Endothelial cell of umbilical vein (primary cell): ENCODE measurements around the gene DMD. TPM values are rescaled to one million over a fixed set of nuclear protein-coding genes. Genes with fewer than 3 reads are reported as not detected.

ENCODE experiments used
- BruUV-seq: library from RNA; stranded (reverse); fragments of 400-500 nt; replicated peaks from 2 replicates; lab custom pipeline; 2021; lab: Mats Ljungman, UMichigan
- CTCF ChIA-PET: fragments of 300-600, 350-600 bp; sonication (Branson Sonifier 250); formaldehyde crosslinking; loops from one replicate; lab custom pipeline; 2021; ENCODE audit warnings: antibody characterized with exemption, inconsistent platforms; lab: Charles Lee
- POLR2A ChIA-PET: fragments of 300-600, 350-600 bp; sonication (Branson Sonifier 250); formaldehyde crosslinking; loops from one replicate; lab custom pipeline; 2021; ENCODE audit warnings: antibody characterized with exemption, inconsistent platforms; lab: Charles Lee
- DNase-seq: peaks from one replicate; pipeline ENCODE4 v3.0.0-alpha.2; 2011; ENCODE audit warnings: low read depth, low spot score
- FAIRE-seq: peaks from 2 replicates; lab custom pipeline; 2011; peaks lifted over from hg19 to GRCh38; lab: Jason Lieb, UNC
- H2AFZ ChIP-seq: 2 replicates; pipeline ENCODE4 v1.6.0; 2012; ENCODE audit warnings: low read depth, low read length, control low read depth, inconsistent platforms
- H3K27ac ChIP-seq: 2 replicates; pipeline ENCODE4 v1.5.1; 2011; ENCODE audit warnings: low read depth, mild to moderate bottlenecking, control low read depth, low read length, moderate library complexity; ENCODE audit not compliant: insufficient read depth
- H3K27me3 ChIP-seq, 2 experiments: 2 replicates each; pipeline versions ENCODE4 v1.6.0 to v1.6.1; 2011; ENCODE audit warnings: low read length in 2 of 2, mixed read lengths in 1 of 2; ENCODE audit not compliant: control insufficient read depth in 2 of 2, insufficient read depth in 2 of 2
- H3K36me3 ChIP-seq, 2 experiments: 2 replicates in 1 of 2; 3 replicates in 1 of 2; pipeline ENCODE4 v1.5.1; 2011; ENCODE audit warnings: low read length in 2 of 2, mild to moderate bottlenecking in 1 of 2, moderate library complexity in 1 of 2; ENCODE audit not compliant: control insufficient read depth in 2 of 2, insufficient read depth in 2 of 2; ENCODE audit errors: extremely low read depth in 1 of 2
- H3K4me1 ChIP-seq: 3 replicates; pipeline ENCODE4 v1.5.1; 2011; ENCODE audit warnings: mild to moderate bottlenecking, low read length; ENCODE audit not compliant: control insufficient read depth, insufficient read depth; ENCODE audit errors: extremely low read depth
- H3K4me2 ChIP-seq: 2 replicates; pipeline ENCODE4 v1.6.1; 2011; ENCODE audit warnings: low read length, control low read depth, mixed read lengths; ENCODE audit not compliant: insufficient read depth
- H3K4me3 ChIP-seq, 3 experiments: fragments of 200-600 bp in 1 of 3; sonication (generic), shearing (Covaris generic) in 1 of 3; replicated peaks in 1 of 3; 2 replicates each; pipeline ENCODE4 v1.5.1; 2011 to 2016; ENCODE audit warnings: control low read depth in 3 of 3, low read length in 3 of 3, mild to moderate bottlenecking in 2 of 3, inconsistent platforms in 1 of 3, low read depth in 1 of 3, moderate library complexity in 1 of 3; ENCODE audit not compliant: insufficient read depth in 1 of 3
- H3K79me2 ChIP-seq: 2 replicates; pipeline ENCODE4 v1.6.0; 2012; ENCODE audit warnings: low read length, inconsistent platforms; ENCODE audit not compliant: control insufficient read depth, insufficient read depth
- H3K9ac ChIP-seq: replicated peaks from 2 replicates; pipeline ENCODE3; 2011; ENCODE audit warnings: low read length, control low read depth; ENCODE audit not compliant: insufficient read depth; ENCODE audit errors: extremely low read depth
- H3K9me1 ChIP-seq: replicated peaks from 3 replicates; pipeline ENCODE4 v1.6.0; 2011; ENCODE audit warnings: mild to moderate bottlenecking, low read length; ENCODE audit not compliant: control insufficient read depth, insufficient read depth; ENCODE audit errors: extremely low read depth
- H3K9me3 ChIP-seq: replicated peaks from 2 replicates; pipeline ENCODE4 v1.5.1; 2012; ENCODE audit warnings: low read length, inconsistent platforms; ENCODE audit not compliant: control insufficient read depth, insufficient read depth
- H4K20me1 ChIP-seq: replicated peaks from 2 replicates; pipeline ENCODE3; 2011; ENCODE audit warnings: mild to moderate bottlenecking, low read length; ENCODE audit not compliant: control insufficient read depth, insufficient read depth; ENCODE audit errors: extremely low read depth
- EZH2 ChIP-seq: IDR thresholded peaks from 2 replicates; pipeline ENCODE4 v1.6.1; 2012; ENCODE audit warnings: borderline replicate concordance, low read depth, mild to moderate bottlenecking, moderate library complexity, low read length, inconsistent platforms; ENCODE audit not compliant: severe bottlenecking
- FOS ChIP-seq: IDR thresholded peaks from 2 replicates; pipeline ENCODE4 v1.6.1; 2011; ENCODE audit warnings: mild to moderate bottlenecking, low read length, moderate library complexity, borderline replicate concordance; ENCODE audit not compliant: insufficient read depth
- JUN ChIP-seq: IDR thresholded peaks from 2 replicates; pipeline ENCODE4 v1.6.1; 2011; ENCODE audit warnings: borderline replicate concordance, low read depth; ENCODE audit not compliant: insufficient read length, insufficient read depth
- MAX ChIP-seq: IDR thresholded peaks from 2 replicates; pipeline ENCODE4 v1.6.1; 2011; ENCODE audit not compliant: insufficient read depth, insufficient read length
- MYC ChIP-seq: IDR thresholded peaks from one replicate; pipeline ENCODE4 v1.6.1; 2011; ENCODE audit warnings: mild to moderate bottlenecking, low read depth, low read length
- POLR2A ChIP-seq: IDR thresholded peaks from 2 replicates; pipeline ENCODE4 v1.6.1; 2012; ENCODE audit warnings: low read depth, mild to moderate bottlenecking, control low read depth, low read length
- POLR2AphosphoS5 ChIP-seq: IDR thresholded peaks from 2 replicates; pipeline ENCODE4 v1.6.1; 2012; ENCODE audit warnings: low read depth, mild to moderate bottlenecking, control low read depth, low read length, moderate library complexity; ENCODE audit not compliant: insufficient read depth
- dilution Hi-C: fragments of 300-500 bp; cut with MboI; formaldehyde crosslinking; loops from one replicate; pipeline ENCODE4 v1.15.0; 2019; ENCODE audit warnings: low sequenced_read_pairs; ENCODE audit not compliant: extremely low pct_ligation_motif_present
- intact Hi-C: fragments of 100-400 bp; cut with micrococcal nuclease; formaldehyde crosslinking; loops from one replicate; pipeline ENCODE4 v1.10.0; 2022
- polyA plus RNA-seq, 4 experiments: library from polyadenylated mRNA; depleted of rRNA in 3 of 4; stranded (reverse) in 3 of 4; unstranded in 1 of 4; fragments of >200 nt; gene quantifications; 2 replicates each; pipeline versions ENCODE4 v1.2.1 to v1.2.3, GENCODE V29; 2011 to 2012; ENCODE audit warnings: missing spikeins in 1 of 4
- total RNA-seq: library from RNA; stranded (reverse); gene quantifications from 2 replicates; pipeline ENCODE4 v1.2.3, GENCODE V29; 2021
- TF ChIP-seq, protein P1 (sequence below), 2 donors: IDR thresholded peaks; 1 replicate in 1 of 2; 2 replicates in 1 of 2; pipeline ENCODE4 v1.5.1; 2011; ENCODE audit warnings: low read length in 2 of 2, mild to moderate bottlenecking in 2 of 2, moderate library complexity in 2 of 2, control low read depth in 1 of 2, inconsistent platforms in 1 of 2, low read depth in 1 of 2; ENCODE audit not compliant: insufficient read depth in 1 of 2; ENCODE audit errors: extremely low read depth in 1 of 2

DMD gene
- total and polyA plus RNA-seq, 2 donors (not counting 3 experiments of a cell fraction or from before 2014, with no cell fraction given), result 7.3 to 9.0 TPM

DNA sequence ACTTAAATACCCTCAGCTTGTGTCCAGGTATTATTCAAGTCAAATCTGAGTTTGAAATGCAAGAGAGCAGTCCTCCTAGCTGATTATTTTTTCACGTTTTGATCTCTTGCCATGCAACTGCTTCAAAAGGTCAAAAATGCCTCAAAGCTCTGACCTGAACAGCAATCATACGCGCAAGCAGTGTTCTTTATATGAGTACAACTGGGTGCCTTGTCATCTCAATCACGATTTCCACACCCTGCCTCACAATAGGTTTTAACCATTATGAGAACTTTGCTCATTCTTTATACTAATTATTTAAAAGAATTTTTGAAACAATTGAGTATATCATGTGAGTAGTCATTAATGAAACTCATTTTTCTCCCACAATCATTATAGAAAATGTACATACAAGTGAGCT is 649.1 kb downstream of the DMD start:
- Histone ChIP-seq H3K9me3 (no peaks in the 10 kb centered on the region), H3K9ac (no peak overlapping the region), H3K27ac (no peak overlapping the region), H3K4me1 (no peaks in the 10 kb centered on the region), H3K36me3 (no peaks in the 10 kb centered on the region), H2AFZ (no peak overlapping the region), H4K20me1 (no peaks in the 10 kb centered on the region), H3K4me2 (no peak overlapping the region), H3K79me2 (no peaks in the 10 kb centered on the region), H3K27me3 (no peaks in the 10 kb centered on the region), H3K4me3 (no peak overlapping the region), H3K9me1 (no peaks in the 10 kb centered on the region)
- TF ChIP-seq, protein P1, sequence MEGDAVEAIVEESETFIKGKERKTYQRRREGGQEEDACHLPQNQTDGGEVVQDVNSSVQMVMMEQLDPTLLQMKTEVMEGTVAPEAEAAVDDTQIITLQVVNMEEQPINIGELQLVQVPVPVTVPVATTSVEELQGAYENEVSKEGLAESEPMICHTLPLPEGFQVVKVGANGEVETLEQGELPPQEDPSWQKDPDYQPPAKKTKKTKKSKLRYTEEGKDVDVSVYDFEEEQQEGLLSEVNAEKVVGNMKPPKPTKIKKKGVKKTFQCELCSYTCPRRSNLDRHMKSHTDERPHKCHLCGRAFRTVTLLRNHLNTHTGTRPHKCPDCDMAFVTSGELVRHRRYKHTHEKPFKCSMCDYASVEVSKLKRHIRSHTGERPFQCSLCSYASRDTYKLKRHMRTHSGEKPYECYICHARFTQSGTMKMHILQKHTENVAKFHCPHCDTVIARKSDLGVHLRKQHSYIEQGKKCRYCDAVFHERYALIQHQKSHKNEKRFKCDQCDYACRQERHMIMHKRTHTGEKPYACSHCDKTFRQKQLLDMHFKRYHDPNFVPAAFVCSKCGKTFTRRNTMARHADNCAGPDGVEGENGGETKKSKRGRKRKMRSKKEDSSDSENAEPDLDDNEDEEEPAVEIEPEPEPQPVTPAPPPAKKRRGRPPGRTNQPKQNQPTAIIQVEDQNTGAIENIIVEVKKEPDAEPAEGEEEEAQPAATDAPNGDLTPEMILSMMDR (IDR thresholded peaks at IDR 0.05; ENCODE audit: extremely low read depth in 1 of 2, insufficient read depth in 1 of 2, low read depth in 1 of 2, low read length in 2 of 2), result no peak
- TF ChIP-seq MYC (no peak), POLR2AphosphoS5 (no peak), POLR2A (no peak), EZH2 (no peak), JUN (no peak), MAX (no peak), FOS (no peak)
- FAIRE-seq, result no peak
- ChIA-PET POLR2A (no interaction called here), CTCF (interaction anchor here (0.6 kb wide), 1 partner anchor 66 kb away, joined by 3 read pairs; no protein-coding TSS in a partner anchor)
- dilution Hi-C loops, result no loop called here
- BruUV-seq, result no TSS peak
- intact Hi-C loops, result no loop called here
- DNase-seq, result no peak
